HG03175 (cell line): ENCODE data around the gene ZNF17.
"Not testable (repeated sequence)": the region's sequence is repeated elsewhere in the genome, so short reads cannot be mapped to it uniquely, and the experiment has no call there.

Experiments used
- ATAC-seq: cut with Tn5 transposase; IDR thresholded peaks from one replicate; pipeline ENCODE4 v1.9.1; 2021; ENCODE audit warnings: mild to moderate bottlenecking, moderate library complexity; ENCODE audit not compliant: unreplicated experiment

Gene ZNF17

DNA sequence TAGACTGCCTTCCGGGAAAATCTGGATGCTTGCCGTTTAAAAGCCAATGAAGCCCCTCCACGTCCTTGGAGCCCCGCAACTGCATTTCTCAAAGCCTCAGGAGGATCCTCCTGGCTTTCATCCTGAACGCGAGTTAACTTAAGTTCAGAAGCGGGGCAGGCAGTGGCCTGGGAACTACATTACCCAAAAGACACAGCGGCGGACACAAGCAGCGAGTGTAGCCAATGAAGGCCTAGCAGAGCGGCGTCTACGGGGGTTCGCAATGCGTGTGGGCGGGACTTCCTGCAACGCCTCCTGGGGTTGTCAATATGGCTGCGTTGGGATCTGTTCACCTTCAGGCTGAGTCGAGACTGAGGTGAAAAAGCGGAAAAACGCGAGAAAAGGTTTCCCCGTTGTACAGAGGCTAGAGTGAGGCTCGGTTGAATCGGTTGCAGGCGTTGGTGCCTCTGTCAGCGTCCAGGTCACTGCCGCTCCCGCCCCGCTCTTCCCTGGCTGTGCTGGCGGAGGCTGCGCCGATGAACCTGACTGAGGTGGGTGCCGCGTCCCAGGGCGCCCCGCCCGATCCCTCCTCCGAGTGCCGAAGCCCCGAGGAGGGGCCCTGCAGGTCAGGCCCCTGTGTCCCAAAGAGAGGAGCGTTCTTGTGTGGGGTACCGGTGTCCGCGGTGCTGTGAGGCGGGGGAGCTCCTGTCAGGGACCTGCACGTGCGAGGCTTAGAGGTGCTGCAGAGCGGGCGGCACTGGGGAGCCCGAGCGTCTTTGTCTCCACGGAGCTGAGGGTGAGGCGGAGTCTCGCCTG lies at the start of gene ZNF17:
Gene ZNF17, plus strand, starts transcription at position 285 of the 795 bp plus-strand sequence. CDS start 2,455 bp downstream, outside the sequence.
- ATAC-seq: peak; percentile 99

DNA sequence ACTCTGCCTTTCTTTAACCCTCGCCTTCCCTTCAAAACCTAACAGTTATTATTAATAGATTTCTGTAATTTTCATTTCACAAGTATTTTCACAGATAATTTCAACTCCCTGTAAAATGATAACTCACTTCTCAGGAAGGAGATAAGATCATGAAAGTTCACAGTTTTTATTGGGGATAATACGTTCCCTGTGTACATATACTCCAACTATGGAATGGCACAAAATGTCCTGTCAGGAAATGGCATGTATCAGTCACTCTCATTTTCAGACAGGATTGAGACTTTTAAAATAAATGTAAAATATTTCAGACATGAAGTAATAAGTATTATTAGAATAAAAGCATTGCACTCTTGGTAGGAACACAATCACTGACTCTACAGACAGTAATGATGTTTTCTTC lies 48.5 kb upstream of the ZNF17 start:
- ATAC-seq: no peak

DNA sequence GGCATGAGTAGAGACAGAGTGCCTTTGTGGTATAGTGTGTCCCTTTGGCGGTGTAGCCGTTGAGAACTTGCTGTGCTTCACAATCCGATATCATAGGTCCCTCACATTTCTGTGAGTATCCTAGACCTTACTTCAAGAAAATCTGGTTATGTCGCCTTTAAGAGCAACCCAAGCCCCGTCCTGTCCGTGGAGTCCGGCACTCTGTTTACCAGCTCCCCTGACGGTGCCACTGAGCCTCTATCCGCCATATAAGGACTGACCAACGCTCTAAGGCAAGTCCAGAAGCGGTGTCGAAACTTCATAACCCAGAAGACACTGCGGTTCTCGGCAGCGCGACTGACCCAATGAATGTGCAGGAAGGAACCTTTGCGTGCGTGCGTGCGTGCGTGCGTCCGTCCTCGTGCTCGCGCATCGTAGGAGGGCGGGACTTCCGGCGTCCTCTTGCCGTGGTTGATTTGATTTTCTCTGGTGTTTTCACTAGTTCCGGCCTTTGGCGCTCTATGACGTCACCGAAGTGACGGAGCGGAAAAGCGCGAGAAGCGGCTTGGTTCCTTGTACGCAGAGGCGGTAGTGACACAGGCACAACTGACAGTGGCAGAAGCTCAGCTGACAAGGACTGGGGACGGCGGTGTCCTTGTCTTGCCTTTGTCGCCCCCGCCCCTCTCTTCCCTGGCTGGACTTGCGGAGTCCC lies 47.8 kb upstream of the ZNF17 start, which contains the start of the genes TRAPPC2B and ZNF547:
Gene TRAPPC2B, plus strand, starts transcription at position 555 of the 691 bp plus-strand sequence. CDS start 1,283 bp downstream, outside the sequence.
Gene ZNF547, plus strand, starts transcription at position 555 of the 691 bp plus-strand sequence. CDS start 5,005 bp downstream, outside the sequence.
- peak; percentile 96 for ATAC-seq

DNA sequence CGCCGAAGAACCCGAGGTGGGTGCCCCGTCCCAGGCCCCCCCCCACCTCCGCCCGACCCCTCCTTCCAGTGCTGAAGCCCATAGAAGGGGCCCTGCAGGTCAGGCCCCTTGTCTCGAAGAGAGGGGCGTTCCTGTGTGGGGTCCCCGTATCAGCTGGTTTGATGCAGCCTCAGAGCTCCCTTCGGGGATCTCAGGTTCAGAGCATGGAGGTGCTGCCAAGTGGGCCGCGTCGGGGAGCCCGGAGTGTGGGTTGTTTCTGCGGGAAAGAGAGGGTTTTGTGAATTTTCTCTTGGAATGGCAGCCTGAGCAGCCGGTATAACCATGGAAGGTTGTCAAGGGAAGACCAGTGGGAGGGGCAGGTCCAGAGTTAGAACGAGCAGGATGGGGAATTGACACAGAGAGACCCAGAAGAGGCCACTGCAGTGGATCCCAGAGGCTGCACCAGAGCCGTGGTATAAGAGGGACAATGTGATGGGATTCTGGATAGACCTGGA lies 47.2 kb upstream of the ZNF17 start:
- peak; percentile 11 for ATAC-seq

DNA sequence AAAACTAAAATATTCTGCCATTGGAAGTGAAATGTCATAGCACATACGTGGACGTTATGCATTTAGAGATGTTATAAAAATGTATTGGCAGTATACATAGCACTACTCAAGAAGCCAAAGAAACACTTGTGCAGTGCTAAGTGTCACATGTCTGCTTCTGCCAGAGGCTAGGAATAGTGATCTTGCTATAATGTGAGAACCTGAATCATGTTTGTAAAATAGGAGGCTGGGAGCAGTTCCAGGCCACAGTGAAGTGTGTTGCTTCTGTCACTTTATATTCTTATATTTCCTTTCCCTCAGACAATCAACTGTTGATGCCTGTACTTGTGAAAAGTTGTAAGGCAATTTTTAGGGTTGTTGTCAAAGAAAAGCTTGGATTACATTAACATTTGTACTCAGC lies 44.2 kb upstream of the ZNF17 start:
- no peak for ATAC-seq

DNA sequence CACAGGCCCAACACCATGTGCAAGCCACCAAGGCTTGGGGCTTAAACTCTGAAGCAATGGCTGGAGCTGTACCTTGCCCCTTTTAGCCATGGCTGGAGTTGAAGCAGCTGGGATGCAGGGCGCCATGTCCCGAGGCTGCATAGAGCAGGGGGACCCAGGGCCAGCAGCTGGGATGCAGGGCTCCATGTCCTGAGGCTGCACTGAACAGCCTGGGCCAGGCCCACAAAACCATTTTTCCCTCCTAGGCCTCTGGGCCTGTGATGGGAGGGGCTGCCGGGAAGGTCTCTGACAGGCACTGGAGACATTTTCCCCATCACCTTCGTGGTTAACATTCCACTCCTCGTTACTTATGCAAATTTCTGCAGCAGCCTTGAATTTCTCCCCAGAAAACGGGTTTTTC lies 36.8 kb upstream of the ZNF17 start:
- ATAC-seq: no peak

DNA sequence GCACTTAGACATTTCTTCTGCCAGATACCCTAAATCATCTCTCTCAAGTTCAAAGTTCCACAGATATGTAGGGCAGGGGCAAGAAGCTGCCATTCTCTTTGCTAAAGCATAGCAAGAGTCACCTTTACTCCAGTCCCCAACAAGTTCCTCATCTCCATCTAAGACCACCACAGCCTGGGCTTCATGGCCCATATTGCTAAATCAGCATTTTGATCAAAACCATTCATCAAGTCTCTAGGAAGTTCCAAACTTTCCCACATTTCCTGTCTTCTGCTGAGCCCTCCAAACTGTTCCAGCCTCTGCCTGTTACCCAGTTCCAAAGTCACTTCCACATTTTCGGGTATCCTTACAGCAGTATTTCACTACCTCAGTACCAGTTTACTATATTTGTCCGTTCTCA lies 36.3 kb upstream of the ZNF17 start:
- not testable (repeated sequence) for ATAC-seq

DNA sequence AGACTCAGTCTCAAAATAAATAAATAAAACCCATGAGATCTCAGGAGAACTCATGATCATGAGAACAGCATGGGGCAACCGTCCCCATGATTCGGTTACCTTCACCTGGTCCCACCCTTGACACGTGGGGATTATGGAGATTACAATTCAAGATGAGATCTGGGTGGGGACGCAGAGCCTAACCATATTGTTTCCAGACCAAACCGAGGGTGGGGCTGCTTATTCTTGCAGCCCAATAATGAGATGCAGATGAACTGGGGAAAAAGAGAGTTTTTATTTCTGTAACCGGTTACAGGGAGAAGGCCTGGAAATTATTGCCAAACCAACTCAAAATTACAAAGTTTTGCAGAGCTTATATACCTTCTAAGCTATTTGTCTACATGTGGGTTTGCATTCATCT lies 34.8 kb upstream of the ZNF17 start:
- no peak for ATAC-seq

DNA sequence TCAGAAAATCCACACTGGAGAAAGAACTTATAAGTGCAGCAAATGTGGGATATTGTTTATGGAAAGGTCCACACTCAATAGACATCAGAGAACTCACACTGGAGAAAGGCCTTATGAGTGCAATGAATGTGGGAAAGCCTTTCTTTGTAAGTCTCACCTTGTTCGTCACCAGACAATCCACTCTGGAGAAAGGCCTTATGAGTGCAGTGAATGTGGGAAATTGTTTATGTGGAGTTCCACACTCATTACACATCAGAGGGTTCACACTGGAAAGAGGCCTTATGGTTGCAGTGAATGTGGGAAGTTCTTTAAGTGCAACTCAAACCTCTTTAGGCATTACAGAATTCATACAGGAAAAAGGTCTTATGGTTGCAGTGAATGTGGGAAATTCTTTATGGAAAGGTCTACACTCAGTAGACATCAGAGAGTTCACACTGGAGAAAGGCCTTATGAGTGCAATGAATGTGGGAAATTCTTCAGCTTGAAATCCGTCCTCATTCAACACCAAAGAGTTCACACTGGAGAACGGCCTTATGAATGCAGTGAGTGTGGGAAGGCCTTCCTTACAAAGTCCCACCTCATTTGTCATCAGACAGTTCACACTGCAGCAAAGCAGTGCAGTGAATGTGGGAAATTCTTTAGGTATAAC lies 33.3 kb upstream of the ZNF17 start:
- ATAC-seq: no peak

DNA sequence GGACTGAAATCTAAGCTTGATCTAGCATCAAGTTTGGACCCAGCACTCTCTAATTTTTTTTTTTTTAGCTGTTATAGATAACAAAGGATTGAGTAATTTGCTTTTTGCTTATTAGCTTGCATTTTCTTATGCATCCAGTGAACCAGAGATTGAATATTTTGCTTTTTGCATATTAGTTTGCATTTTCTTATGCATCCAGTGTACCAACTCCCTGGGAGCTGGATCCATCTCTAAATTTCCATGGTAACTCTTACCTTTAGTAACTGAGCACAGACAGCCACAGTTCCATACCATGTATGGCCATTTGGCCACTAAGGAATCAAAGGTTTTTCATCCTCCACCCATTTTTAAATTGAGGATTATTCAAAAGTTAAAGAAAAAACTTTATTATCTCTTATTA lies 30.0 kb upstream of the ZNF17 start:
- no peak for ATAC-seq

DNA sequence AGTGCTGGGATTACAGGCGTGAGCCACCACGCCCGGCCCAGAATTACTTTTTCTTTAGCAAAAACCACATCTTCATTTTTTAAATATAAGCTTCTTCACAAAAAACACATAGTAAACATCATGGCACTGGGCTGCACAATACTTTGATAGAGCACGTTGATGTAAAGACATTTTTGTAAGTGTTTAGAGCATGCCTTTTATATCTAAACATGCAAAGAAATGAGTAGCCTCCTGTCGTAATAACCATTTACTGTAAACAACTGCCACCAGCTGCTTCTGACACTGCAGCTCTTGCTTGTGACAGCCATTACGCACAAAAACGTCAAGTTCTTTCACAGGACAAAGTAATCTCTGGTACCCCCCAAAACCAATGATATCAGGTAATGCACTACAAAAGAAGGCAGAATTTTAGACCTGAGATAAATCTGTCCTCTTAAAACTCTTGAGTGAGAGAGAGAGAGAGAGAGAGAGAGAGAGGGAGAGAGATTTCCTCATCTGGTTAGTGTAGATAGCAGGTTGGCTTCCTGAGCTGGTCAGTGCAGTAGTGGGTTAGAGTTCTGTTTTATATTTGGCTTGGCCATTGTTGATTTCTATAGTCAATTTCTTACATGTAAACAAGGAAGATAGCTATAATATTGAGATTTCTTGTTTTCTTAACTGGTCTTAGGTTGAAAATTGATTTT lies 28.0 kb upstream of the ZNF17 start:
- ATAC-seq: no peak

DNA sequence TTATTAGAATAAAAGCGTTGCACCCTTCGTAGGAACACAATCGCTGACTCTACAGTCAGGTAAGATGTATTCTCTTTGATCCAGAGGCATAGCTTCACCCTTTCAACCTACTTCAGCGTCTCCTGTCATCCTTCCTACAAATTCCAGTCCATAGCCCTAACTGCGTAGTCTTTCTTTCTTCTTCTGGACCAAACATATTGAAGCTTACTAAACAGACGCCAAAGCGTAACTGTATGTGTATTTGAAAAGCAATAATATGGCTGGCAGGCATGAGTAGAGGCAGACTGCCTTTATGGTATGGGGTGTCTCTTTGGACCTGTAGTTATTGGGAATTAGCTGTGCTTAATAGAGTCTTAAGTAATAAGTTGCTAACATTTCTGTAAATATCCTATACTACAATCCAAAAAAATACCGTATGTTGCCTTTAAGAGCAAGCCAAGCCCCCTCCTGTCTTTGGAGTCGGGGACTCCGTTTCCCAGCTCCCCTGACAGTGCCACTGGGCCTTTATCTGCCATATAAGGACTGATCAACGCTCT lies 21.7 kb upstream of the ZNF17 start:
- no peak for ATAC-seq

DNA sequence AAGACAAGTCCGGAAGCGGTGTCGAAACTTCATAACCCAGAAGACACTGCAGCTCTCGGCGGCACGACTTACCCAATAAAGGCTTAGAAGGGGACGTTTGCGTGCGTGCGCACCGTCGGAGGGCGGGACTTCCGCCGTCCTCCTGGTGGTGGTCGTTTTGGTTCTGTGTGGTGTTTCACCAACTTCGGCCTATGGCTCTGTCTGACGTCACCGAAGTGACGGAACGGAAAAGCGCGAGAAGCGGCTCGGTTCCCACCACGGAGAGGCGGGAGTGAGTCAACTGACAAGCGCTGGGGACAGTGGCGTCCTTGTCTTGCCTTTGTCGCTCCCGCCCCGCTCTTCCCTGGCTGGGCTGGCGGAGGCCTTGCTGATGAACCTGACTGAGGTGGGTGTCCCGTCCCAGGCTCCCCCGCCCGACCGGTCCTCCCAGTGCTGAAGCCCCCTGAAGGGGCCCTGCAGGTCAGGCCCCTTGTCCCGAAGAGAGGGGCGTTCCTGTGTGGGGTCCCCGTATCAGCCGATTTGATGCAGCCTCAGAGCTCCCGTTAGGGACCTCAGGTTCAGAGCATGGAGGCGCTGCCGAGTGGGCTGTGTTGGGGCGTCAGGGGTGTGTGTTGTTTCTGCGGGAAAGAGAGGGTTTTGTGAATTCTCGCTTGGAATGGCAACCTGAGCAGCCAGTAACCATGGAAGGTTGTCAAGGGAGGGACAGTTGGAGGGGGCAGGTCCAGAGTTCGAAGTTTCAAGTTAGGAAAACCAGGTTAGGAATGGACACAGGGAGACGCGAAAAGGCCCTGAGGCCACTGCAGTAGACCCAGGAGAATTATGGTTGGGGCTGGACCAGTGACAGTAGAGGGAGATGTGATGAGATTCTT lies 21.0 kb upstream of the ZNF17 start, which contains the start of gene ZNF548:
Gene ZNF548, plus strand, starts transcription at position 125 of the 869 bp plus-strand sequence. Its CDS starts 246 bp downstream, at position 371.
- peak; percentile 98 for ATAC-seq

DNA sequence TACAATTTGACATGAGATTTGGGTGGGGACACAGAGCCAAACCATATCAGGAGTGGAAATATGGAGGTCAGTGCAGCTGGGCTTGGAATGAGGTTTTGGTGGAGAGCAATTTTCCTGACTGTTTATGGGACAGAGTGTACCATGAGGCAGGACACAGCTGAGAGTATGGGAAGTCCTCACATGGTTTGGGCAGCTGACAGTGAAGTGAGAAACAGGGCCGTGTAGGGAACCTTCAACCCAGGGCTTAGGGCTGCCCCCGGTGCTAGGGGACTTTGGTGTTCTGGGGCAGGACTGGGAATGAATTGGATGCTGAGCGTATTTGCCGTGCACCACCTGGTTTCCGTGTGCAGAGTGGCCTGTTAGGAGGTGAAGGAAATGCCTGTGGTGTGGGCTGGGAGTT lies 15.3 kb upstream of the ZNF17 start:
- no peak for ATAC-seq

DNA sequence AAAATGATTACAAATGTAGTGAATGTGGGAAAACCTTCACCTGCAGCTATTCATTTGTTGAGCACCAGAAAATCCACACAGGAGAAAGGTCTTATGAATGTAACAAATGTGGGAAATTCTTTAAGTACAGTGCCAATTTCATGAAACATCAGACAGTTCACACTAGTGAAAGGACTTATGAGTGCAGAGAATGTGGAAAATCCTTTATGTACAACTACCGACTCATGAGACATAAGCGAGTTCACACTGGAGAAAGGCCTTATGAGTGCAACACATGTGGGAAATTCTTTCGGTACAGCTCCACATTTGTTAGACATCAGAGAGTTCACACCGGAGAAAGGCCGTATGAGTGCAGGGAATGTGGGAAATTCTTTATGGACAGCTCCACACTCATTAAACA lies 12.1 kb upstream of the ZNF17 start:
- ATAC-seq: no peak

DNA sequence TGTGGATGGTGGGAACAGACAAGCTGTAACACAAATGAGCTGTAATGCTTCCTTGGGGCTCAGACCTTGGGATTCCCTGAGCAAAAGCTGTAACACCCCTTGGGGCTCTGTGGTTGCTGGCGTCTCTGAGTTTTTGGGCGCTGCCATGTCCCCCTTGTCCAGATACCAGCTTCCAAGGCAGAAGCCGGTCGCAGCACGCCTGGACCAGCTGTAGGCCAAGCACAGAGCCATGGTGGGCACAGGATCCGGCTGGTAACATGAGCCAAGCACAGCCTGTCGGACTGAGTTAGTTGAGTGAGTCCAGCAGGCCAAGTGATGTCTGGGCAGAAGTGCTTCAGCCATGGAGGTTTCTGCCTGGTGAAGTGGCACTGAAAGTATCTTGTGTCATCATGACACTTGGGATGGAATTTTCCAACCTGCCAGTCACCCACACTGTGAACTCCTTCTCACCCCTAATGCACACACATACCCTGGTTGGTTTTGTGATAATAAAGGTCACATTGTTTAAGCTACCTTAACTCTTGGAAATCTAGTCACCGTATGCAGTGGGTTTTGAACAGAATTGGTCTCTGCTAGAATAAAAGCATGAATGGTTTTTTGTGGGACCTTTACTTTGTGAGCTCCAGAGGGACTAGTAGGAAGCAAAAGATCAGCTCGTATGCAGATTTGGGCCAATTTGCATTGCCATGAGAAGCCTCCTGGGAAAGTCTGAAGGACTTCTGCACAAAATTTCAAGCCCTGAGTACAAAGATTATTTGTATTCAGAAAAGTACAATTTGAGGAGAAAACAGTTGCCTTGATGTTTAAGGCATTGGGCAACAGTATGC lies 7.0 kb upstream of the ZNF17 start:
- ATAC-seq: no peak

DNA sequence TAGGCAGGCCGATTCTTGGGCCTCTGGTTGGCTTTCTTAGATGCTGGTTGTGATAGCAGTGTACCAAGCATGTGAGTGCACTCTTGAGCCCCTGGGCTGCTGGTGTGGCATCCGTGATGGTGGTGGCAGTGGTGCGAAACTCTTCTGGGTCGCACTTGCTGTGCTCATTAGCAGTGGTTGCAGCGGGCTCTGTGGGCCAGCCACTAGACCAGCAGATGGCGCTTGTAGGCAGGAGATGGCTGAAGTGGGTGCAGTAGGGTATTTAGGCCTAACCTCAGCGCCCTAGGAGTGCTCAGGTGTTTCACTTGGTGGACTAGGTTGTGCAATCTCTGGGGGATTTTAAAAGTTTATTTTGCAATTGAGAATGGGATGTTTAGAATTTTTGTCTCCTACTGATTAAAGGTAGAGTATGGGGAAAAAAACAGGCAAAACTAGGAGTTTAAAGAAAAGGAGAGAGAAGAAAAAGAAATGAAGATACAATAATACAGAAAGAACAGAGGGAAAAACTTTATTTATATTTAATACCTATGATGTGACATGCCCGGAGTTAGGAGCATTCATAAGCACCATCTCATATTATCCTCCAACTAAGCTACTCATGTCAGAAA lies 4.3 kb upstream of the ZNF17 start:
- ATAC-seq: no peak

DNA sequence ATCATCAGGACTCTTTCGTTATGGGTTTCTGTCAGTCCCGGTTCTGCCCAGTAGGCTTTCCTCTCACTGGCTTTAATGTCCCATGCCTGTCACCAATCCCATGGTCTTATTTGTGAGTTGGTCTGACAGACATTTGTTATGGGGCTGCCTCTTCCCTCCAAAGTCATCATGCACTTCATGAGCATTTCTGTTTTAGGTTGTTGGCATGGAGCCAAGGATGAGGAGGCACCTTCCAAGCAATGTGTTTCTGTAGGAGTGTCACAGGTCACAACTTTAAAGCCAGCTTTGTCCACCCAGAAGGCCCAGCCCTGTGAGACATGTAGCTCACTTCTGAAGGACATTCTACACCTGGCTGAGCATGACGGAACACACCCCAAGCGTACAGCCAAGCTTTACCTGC lies 8.5 kb downstream of the ZNF17 start:
- ATAC-seq: no peak
